HG02884 (cell line): ENCODE measurements around the gene DTHD1.
A peak's percentile ranks its signal among the peaks of the same experiment; 100 is the strongest.

ENCODE experiments used
- ATAC-seq: cut with Tn5 transposase; IDR thresholded peaks from one replicate; pipeline ENCODE4 v1.9.1; 2021; ENCODE audit warnings: mild to moderate bottlenecking, moderate library complexity; ENCODE audit not compliant: unreplicated experiment

The DTHD1 gene

GRCh38 chr4:36338973-36339372 lies 57.6 kb downstream of the DTHD1 start:
- no peak for ATAC-seq

GRCh38 chr4:36341936-36342335 lies 60.5 kb downstream of the DTHD1 start:
- ATAC-seq: no peak

GRCh38 chr4:36343501-36344175 lies 62.2 kb downstream of the DTHD1 start:
- ATAC-seq: no peak

GRCh38 chr4:36348403-36348938 lies 67.1 kb downstream of the DTHD1 start:
- peak; percentile 97 for ATAC-seq

GRCh38 chr4:36349938-36350549 lies 68.6 kb downstream of the DTHD1 start:
- no peak for ATAC-seq

- peak; percentile 46 for ATAC-seq
Observed at GRCh38 chr4:36351082-36351666, 69.8 kb downstream of the DTHD1 start.

- ATAC-seq: no peak
Observed at GRCh38 chr4:36353998-36354397, 72.6 kb downstream of the DTHD1 start.

GRCh38 chr4:36358173-36358572 lies 76.8 kb downstream of the DTHD1 start:
- ATAC-seq: no peak

GRCh38 chr4:36360755-36361154 lies 79.3 kb downstream of the DTHD1 start:
- ATAC-seq: no peak

- no peak for ATAC-seq
Observed at GRCh38 chr4:36363024-36363423, 81.6 kb downstream of the DTHD1 start.

- no peak for ATAC-seq
Observed at GRCh38 chr4:36374836-36375511, 93.6 kb downstream of the DTHD1 start.

GRCh38 chr4:36385951-36386571 lies 104.6 kb downstream of the DTHD1 start:
- peak; percentile 91 for ATAC-seq

GRCh38 chr4:36386691-36387090 lies 105.3 kb downstream of the DTHD1 start:
- no peak for ATAC-seq

- no peak for ATAC-seq
Observed at GRCh38 chr4:36388710-36389109, 107.3 kb downstream of the DTHD1 start.

GRCh38 chr4:36391411-36391810 lies 110.0 kb downstream of the DTHD1 start:
- ATAC-seq: no peak

GRCh38 chr4:36392024-36392423 lies 110.6 kb downstream of the DTHD1 start:
- no peak for ATAC-seq

- no peak for ATAC-seq
Observed at GRCh38 chr4:36392916-36393315, 111.5 kb downstream of the DTHD1 start.
